ENCODE data around the gene FLNA. TPM values are rescaled to one million over a fixed set of nuclear protein-coding genes. Genes with fewer than 3 reads are reported as not detected.

The FLNA gene
- total RNA-seq, 2 donors from 2014 or later: 1,711 to 2,337 TPM

GRCh38 chrX:154371789-154372300 is 2.6 kb downstream of the FLNA start:
- TF ChIP-seq POLR2A (IDR thresholded peaks at IDR 0.05) (no peak), CTCF (IDR thresholded peaks at IDR 0.05) (no peak), POLR2AphosphoS5 (IDR thresholded peaks at IDR 0.05) (no peak)
- peak overlapping the region; percentile 81 to 87 for H3K27ac ChIP-seq
- H3K4me3 ChIP-seq: peak overlapping the region; percentile 44 to 45
- WGBS: 6% methylated on average over 31 of the region's 43 CpGs
- no peak for DNase-seq (ENCODE audit: low spot score)
- intact Hi-C loops (cut with DNase I): no loop called here
- H3K9me3 ChIP-seq: no peaks in the 10 kb centered on the region
- no peaks in the 10 kb centered on the region for H3K4me1 ChIP-seq (replicated peaks)
- no peaks in the 10 kb centered on the region for H3K36me3 ChIP-seq
- H3K27me3 ChIP-seq (replicated peaks; ENCODE audit: insufficient read depth): no peaks in the 10 kb centered on the region

GRCh38 chrX:154371017-154371788 is 3.2 kb downstream of the FLNA start:
- Histone ChIP-seq H3K9me3 (no peaks in the 10 kb centered on the region), H3K4me3 (peak overlapping the region; percentile 44 to 45), H3K4me1 (replicated peaks) (no peaks in the 10 kb centered on the region), H3K27me3 (replicated peaks; ENCODE audit: insufficient read depth) (no peaks in the 10 kb centered on the region), H3K36me3 (no peaks in the 10 kb centered on the region), H3K27ac (peak overlapping the region; percentile 81 to 87)
- intact Hi-C loops (cut with DNase I): no loop called here
- WGBS: 0% methylated on average over 7 of the region's 77 CpGs
- DNase-seq (ENCODE audit: low spot score): peak; percentile 90
- TF ChIP-seq POLR2AphosphoS5 (IDR thresholded peaks at IDR 0.05) (peak; percentile 91), POLR2A (IDR thresholded peaks at IDR 0.05) (peak; percentile 95), CTCF (IDR thresholded peaks at IDR 0.05) (no peak)

- 0% methylated on average over 1 of the region's 63 CpGs for WGBS
- DNase-seq (ENCODE audit: low spot score): no peak
- Histone ChIP-seq H3K9me3 (no peaks in the 10 kb centered on the region), H3K4me3 (peak overlapping the region; percentile 44 to 45), H3K27ac (peak overlapping the region; percentile 81 to 87), H3K4me1 (replicated peaks) (no peaks in the 10 kb centered on the region), H3K36me3 (no peaks in the 10 kb centered on the region), H3K27me3 (replicated peaks; ENCODE audit: insufficient read depth) (no peaks in the 10 kb centered on the region)
- no peak for TF ChIP-seq POLR2AphosphoS5 (IDR thresholded peaks at IDR 0.05)
- TF ChIP-seq CTCF (IDR thresholded peaks at IDR 0.05): no peak
- TF ChIP-seq POLR2A (IDR thresholded peaks at IDR 0.05): no peak
- intact Hi-C loops (cut with DNase I): no loop called here
Observed at GRCh38 chrX:154370300-154371016, 4.0 kb downstream of the FLNA start.

GRCh38 chrX:154369449-154370299 is 4.8 kb downstream of the FLNA start:
- intact Hi-C loops (cut with DNase I): no loop called here
- H3K4me1 ChIP-seq (replicated peaks): no peaks in the 10 kb centered on the region
- H3K27ac ChIP-seq: peak overlapping the region; percentile 83 to 87
- no peaks in the 10 kb centered on the region for H3K36me3 ChIP-seq
- WGBS: 4% methylated on average over 12 of the region's 13 CpGs
- peak overlapping the region; percentile 44 to 45 for H3K4me3 ChIP-seq
- no peaks in the 10 kb centered on the region for H3K9me3 ChIP-seq
- peak; percentile 66 for DNase-seq (ENCODE audit: low spot score)
- no peaks in the 10 kb centered on the region for H3K27me3 ChIP-seq (replicated peaks; ENCODE audit: insufficient read depth)
- no peak for TF ChIP-seq CTCF (IDR thresholded peaks at IDR 0.05)
- peak; percentile 27 for TF ChIP-seq POLR2A (IDR thresholded peaks at IDR 0.05)
- peak; percentile 79 for TF ChIP-seq POLR2AphosphoS5 (IDR thresholded peaks at IDR 0.05)
